GM23248 (cell line): ENCODE data around the gene P4HTM.

ENCODE experiments used
- EZH2 ChIP-seq: fragments of 200-600 bp; sonication (generic); IDR thresholded peaks from 2 replicates; pipeline ENCODE4 v1.6.1; 2018; ENCODE audit warnings: antibody characterized with exemption, mild to moderate bottlenecking; ENCODE audit not compliant: insufficient read depth, poor library complexity, severe bottlenecking
- EZH2phosphoT487 ChIP-seq: fragments of 200-600 bp; sonication (generic); IDR thresholded peaks from 2 replicates; pipeline ENCODE4 v1.6.1; 2018; ENCODE audit warnings: antibody characterized with exemption, moderate library complexity, mild to moderate bottlenecking, low read depth; ENCODE audit not compliant: insufficient read depth

GRCh38 chr3:49028298-49028672 lies 38.2 kb downstream of the P4HTM start:
- TF ChIP-seq EZH2 (no peak), EZH2phosphoT487 (no peak)
